ENCODE measurements around the gene SHISA9. TPM values are rescaled to one million over a fixed set of nuclear protein-coding genes. Genes with fewer than 3 reads are reported as not detected.

Gene SHISA9
- total and polyA plus RNA-seq, 2 of the 4 experiments (the other 2 are of a cell fraction) = under 0.01 TPM; not detected in 1

DNA sequence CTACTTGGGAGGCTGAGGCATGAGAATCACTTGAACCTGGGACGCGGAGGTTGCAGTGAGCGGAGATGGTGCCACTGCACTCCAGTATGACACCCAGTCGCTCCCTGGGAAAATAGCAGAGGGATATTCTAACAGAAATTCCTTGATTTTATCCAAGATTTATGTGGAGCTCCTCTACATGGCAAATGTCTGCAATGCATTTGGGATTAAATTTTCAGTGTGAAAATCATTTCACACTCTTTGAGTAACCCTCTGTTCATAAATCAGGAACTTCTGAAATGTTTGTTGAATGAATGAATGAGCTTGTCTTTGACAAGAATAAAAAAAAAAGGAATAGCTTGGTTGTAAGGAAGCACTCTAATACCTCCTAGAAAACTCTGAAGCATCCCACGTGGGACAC is 305.8 kb downstream of the SHISA9 start:
- in situ Hi-C loops (cut with MboI; ENCODE audit: low sequenced_read_pairs) (no loop called here), dilution Hi-C loops (cut with HindIII; ENCODE audit: low sequenced_read_pairs, unreplicated experiment) (no loop called here)

More for the DNA sequence above, 305.8 kb downstream of the SHISA9 start:
- no peaks in the 10 kb centered on the region for H3K4me1 ChIP-seq (ENCODE audit: control insufficient read depth, insufficient read depth, low read length)
- no peak overlapping the region for H2BK120ac ChIP-seq (ENCODE audit: low read depth, low read length)
- H3K4me3 ChIP-seq (ENCODE audit: insufficient read depth, low read depth, low read length) = no peak overlapping the region
- no peak overlapping the region for H4K5ac ChIP-seq (ENCODE audit: low read depth, low read length)
- DNase-seq (no peak), ATAC-seq (ENCODE audit: low read depth) (no peak)
- no peak overlapping the region for H2BK20ac ChIP-seq (ENCODE audit: low read depth, low read length)
- WGBS, 2 experiments (ENCODE audit: extremely low coverage in 2 of 2, insufficient read length in 1 of 2) = no CpG with 5 or more reads among the region's 5 CpGs
- H3K4ac ChIP-seq (ENCODE audit: low read depth, low read length) = no peak overlapping the region
- no peak overlapping the region for H3K9ac ChIP-seq (ENCODE audit: low read depth, low read length)
- no TSS peak for BruUV-seq (replicated peaks)
- intact Hi-C loops (cut with micrococcal nuclease) = no loop called here
- H3K9me1 ChIP-seq (ENCODE audit: insufficient read depth, low read length) = no peaks in the 10 kb centered on the region
- H2AK9ac ChIP-seq (replicated peaks; ENCODE audit: low read depth, low read length, poor library complexity) = no peak overlapping the region
- H3K27me3 ChIP-seq (ENCODE audit: control insufficient read depth, insufficient read depth, low read length) = no peaks in the 10 kb centered on the region
- no peaks in the 10 kb centered on the region for H3K79me1 ChIP-seq (ENCODE audit: low read depth in 1 of 2, low read length in 2 of 2)
- no peak overlapping the region for H3K27ac ChIP-seq (ENCODE audit: insufficient read depth, low read length)
- POLR2A ChIA-PET (ENCODE audit: unreplicated experiment) = no interaction called here
- H3K9me3 ChIP-seq (ENCODE audit: control insufficient read depth, insufficient read depth, low read length) = peaks cover 3% of the 10 kb centered on the region
- H4K8ac ChIP-seq (ENCODE audit: low read depth in 2 of 2, low read length in 2 of 2) = no peak overlapping the region
- CTCF ChIA-PET = no interaction called here
- H3K23ac ChIP-seq (ENCODE audit: low read depth, low read length) = no peak overlapping the region
- H3K4me2 ChIP-seq (ENCODE audit: low read depth, low read length) = no peak overlapping the region
- H2AFZ ChIP-seq (replicated peaks; ENCODE audit: low read length, poor library complexity) = no peak overlapping the region
- no peak overlapping the region for H3K14ac ChIP-seq (replicated peaks; ENCODE audit: low read depth, low read length)
- no peak overlapping the region for H2BK15ac ChIP-seq (ENCODE audit: low read depth, low read length)
- H4K20me1 ChIP-seq (ENCODE audit: insufficient read depth, low read length) = no peaks in the 10 kb centered on the region
- no peak overlapping the region for H2BK5ac ChIP-seq (ENCODE audit: low read depth, low read length, poor library complexity, severe bottlenecking)
- no peak overlapping the region for H4K91ac ChIP-seq (ENCODE audit: insufficient read depth, low read depth, low read length)
- H3K56ac ChIP-seq (ENCODE audit: extremely low read depth, insufficient read depth, low read length) = no peak overlapping the region
- no peaks in the 10 kb centered on the region for H3K36me3 ChIP-seq (ENCODE audit: control insufficient read depth, insufficient read depth, low read length)
- H2AK5ac ChIP-seq (ENCODE audit: low read depth, low read length) = no peak overlapping the region
- TF ChIP-seq NFE2L2 (IDR thresholded peaks at IDR 0.05; ENCODE audit: low read depth, low read length) = no peak
- no peak for TF ChIP-seq RCOR1 (IDR thresholded peaks at IDR 0.05; ENCODE audit: insufficient replicate concordance, low read length)
- no peak for TF ChIP-seq RFX5 (IDR thresholded peaks at IDR 0.05; ENCODE audit: low read depth, low read length)
- no peak for TF ChIP-seq POLR2A (IDR thresholded peaks at IDR 0.05; ENCODE audit: low read depth, low read length)
- TF ChIP-seq CEBPB (IDR thresholded peaks at IDR 0.05; ENCODE audit: low read depth, low read length) = no peak
- no peak for TF ChIP-seq MAZ (IDR thresholded peaks at IDR 0.05; ENCODE audit: borderline replicate concordance, low read depth, low read length)
- TF ChIP-seq BHLHE40 (IDR thresholded peaks at IDR 0.05; ENCODE audit: low read depth, low read length) = no peak
- no peak for TF ChIP-seq SMC3 (IDR thresholded peaks at IDR 0.05; ENCODE audit: low read depth, low read length)
- TF ChIP-seq, protein P1, sequence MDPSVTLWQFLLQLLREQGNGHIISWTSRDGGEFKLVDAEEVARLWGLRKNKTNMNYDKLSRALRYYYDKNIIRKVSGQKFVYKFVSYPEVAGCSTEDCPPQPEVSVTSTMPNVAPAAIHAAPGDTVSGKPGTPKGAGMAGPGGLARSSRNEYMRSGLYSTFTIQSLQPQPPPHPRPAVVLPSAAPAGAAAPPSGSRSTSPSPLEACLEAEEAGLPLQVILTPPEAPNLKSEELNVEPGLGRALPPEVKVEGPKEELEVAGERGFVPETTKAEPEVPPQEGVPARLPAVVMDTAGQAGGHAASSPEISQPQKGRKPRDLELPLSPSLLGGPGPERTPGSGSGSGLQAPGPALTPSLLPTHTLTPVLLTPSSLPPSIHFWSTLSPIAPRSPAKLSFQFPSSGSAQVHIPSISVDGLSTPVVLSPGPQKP (IDR thresholded peaks at IDR 0.05; ENCODE audit: borderline replicate concordance, low read depth, low read length) = no peak
- no peak for TF ChIP-seq MAFK (IDR thresholded peaks at IDR 0.05; ENCODE audit: low read depth, low read length)
- TF ChIP-seq, protein P2, sequence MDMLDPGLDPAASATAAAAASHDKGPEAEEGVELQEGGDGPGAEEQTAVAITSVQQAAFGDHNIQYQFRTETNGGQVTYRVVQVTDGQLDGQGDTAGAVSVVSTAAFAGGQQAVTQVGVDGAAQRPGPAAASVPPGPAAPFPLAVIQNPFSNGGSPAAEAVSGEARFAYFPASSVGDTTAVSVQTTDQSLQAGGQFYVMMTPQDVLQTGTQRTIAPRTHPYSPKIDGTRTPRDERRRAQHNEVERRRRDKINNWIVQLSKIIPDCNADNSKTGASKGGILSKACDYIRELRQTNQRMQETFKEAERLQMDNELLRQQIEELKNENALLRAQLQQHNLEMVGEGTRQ (IDR thresholded peaks at IDR 0.05; ENCODE audit: low read depth, low read length) = no peak
- no peak for TF ChIP-seq FOS (IDR thresholded peaks at IDR 0.05; ENCODE audit: low read depth, low read length)
- no peak for TF ChIP-seq RAD21 (IDR thresholded peaks at IDR 0.05; ENCODE audit: low read length)
- TF ChIP-seq MXI1 (IDR thresholded peaks at IDR 0.05; ENCODE audit: borderline replicate concordance, low read depth, low read length) = no peak
- TF ChIP-seq CHD1 (IDR thresholded peaks at IDR 0.05; ENCODE audit: low read depth, low read length) = no peak
- TF ChIP-seq, protein P3, sequence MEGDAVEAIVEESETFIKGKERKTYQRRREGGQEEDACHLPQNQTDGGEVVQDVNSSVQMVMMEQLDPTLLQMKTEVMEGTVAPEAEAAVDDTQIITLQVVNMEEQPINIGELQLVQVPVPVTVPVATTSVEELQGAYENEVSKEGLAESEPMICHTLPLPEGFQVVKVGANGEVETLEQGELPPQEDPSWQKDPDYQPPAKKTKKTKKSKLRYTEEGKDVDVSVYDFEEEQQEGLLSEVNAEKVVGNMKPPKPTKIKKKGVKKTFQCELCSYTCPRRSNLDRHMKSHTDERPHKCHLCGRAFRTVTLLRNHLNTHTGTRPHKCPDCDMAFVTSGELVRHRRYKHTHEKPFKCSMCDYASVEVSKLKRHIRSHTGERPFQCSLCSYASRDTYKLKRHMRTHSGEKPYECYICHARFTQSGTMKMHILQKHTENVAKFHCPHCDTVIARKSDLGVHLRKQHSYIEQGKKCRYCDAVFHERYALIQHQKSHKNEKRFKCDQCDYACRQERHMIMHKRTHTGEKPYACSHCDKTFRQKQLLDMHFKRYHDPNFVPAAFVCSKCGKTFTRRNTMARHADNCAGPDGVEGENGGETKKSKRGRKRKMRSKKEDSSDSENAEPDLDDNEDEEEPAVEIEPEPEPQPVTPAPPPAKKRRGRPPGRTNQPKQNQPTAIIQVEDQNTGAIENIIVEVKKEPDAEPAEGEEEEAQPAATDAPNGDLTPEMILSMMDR (conservative IDR thresholded peaks at IDR 0.05; ENCODE audit: low read depth, low read length) = no peak
- no peak overlapping the region for H3K18ac ChIP-seq (ENCODE audit: low read depth, low read length)
